Caki2 (cell line): Measurements from ENCODE around the gene CNPY3. TPM values are rescaled to one million over a fixed set of nuclear protein-coding genes. Genes with fewer than 3 reads are reported as not detected.
"Not testable (repeated sequence)": the region's sequence is repeated elsewhere in the genome, so short reads cannot be mapped to it uniquely, and the experiment has no call there.

Source experiments
- DNase-seq: peaks from one replicate; pipeline ENCODE4 v3.0.0-alpha.2; 2015; ENCODE audit warnings: low read depth
- in situ Hi-C: cut with HindIII; loops from 2 replicates; pipeline ENCODE4 v1.10.0; 2016; ENCODE audit warnings: low sequenced_read_pairs, low pct_unique_long_range_greater_than_20kb, mixed read lengths
- total RNA-seq: library from RNA; depleted of rRNA; stranded (reverse); fragments of >200 nt; shearing (Covaris generic); gene quantifications from 2 replicates; pipeline ENCODE4 v1.2.3, GENCODE V29; 2014; ENCODE audit warnings: low replicate concordance

Gene CNPY3
- total RNA-seq, 1 experiment from 2014 or later, result 69.2 TPM

- in situ Hi-C loops, result no loop called here
- no peak for DNase-seq
These were observed 17.9 kb upstream of the CNPY3 start for GRCh38 chr6:42911171-42912021.

- in situ Hi-C loops, result no loop called here
- no peak for DNase-seq
These were observed 14.7 kb upstream of the CNPY3 start for GRCh38 chr6:42914546-42914945.

GRCh38 chr6:42915732-42916131, 13.5 kb upstream of the CNPY3 start, which contains the start of gene PTCRA:
Gene PTCRA (plus strand): TSS chr6:42916053. CDS start chr6:42916070, 17 bp downstream.
- in situ Hi-C loops, result no loop called here
- no peak for DNase-seq

GRCh38 chr6:42916288-42916687, 13.0 kb upstream of the CNPY3 start:
- in situ Hi-C loops, result no loop called here
- DNase-seq, result no peak

GRCh38 chr6:42921801-42922200, 7.5 kb upstream of the CNPY3 start:
- DNase-seq, result no peak
- in situ Hi-C loops, result no loop called here

- no peak for DNase-seq
- in situ Hi-C loops, result no loop called here
These were observed 5.6 kb upstream of the CNPY3 start for GRCh38 chr6:42923666-42924065.

- no peak for DNase-seq
- in situ Hi-C loops, result no loop called here
These were observed 3.9 kb upstream of the CNPY3 start for GRCh38 chr6:42925248-42925857.

GRCh38 chr6:42929821-42930360, 611 bp downstream of the CNPY3 start:
- in situ Hi-C loops, result no loop called here
- no peak for DNase-seq

GRCh38 chr6:42932412-42932811, 3.1 kb downstream of the CNPY3 start:
- no peak for DNase-seq
- in situ Hi-C loops, result no loop called here

GRCh38 chr6:42933205-42933604, 3.9 kb downstream of the CNPY3 start:
- in situ Hi-C loops, result no loop called here
- no peak for DNase-seq

- in situ Hi-C loops, result no loop called here
- DNase-seq, result no peak
These were observed 6.0 kb downstream of the CNPY3 start for GRCh38 chr6:42935322-42935721.

GRCh38 chr6:42936398-42936797, 7.1 kb downstream of the CNPY3 start:
- DNase-seq, result no peak
- in situ Hi-C loops, result no loop called here

GRCh38 chr6:42937548-42938427, 8.5 kb downstream of the CNPY3 start:
- in situ Hi-C loops, result no loop called here
- DNase-seq, result no peak

GRCh38 chr6:42938428-42938796, 9.1 kb downstream of the CNPY3 start:
- in situ Hi-C loops, result no loop called here
- no peak for DNase-seq

- in situ Hi-C loops, result no loop called here
- DNase-seq, result no peak
These were observed 9.9 kb downstream of the CNPY3 start for GRCh38 chr6:42938987-42939809.

- DNase-seq, result no peak
- in situ Hi-C loops, result no loop called here
These were observed 10.5 kb downstream of the CNPY3 start for GRCh38 chr6:42939810-42940167.

GRCh38 chr6:42940493-42941045, 11.3 kb downstream of the CNPY3 start:
- no peak for DNase-seq
- in situ Hi-C loops, result no loop called here

- in situ Hi-C loops, DNase-seq: not testable (repeated sequence)
These were observed 12.1 kb downstream of the CNPY3 start for GRCh38 chr6:42941356-42941755.
